ENCODE results near the gene ZNF318. TPM values are rescaled to one million over a fixed set of nuclear protein-coding genes. Genes with fewer than 3 reads are reported as not detected.

ZNF318 gene
- total RNA-seq, 6 experiments from 2014 or later = 11.1 to 13.3 (median 11.8) TPM

DNA sequence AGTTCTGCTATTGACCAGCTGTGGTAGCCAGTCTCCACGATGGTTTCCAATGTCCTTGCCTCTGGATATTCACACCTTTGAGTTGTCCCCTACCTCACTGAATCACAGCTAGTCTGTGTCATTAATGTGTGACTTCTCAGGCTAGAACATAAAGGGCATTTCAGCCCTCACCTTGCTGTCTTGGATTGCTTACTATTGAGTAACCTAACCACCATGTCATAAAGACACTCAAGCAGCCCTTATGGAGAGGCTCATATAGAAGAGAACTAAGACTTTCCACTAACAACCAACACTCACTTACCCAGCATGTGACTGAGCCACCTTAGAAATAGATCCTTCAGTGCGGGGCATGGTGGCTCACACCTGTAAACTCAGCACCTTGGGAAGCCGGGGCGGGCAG lies 38.8 kb upstream of the ZNF318 start:
- DNase-seq = no peak
- TF ChIP-seq, protein P1, sequence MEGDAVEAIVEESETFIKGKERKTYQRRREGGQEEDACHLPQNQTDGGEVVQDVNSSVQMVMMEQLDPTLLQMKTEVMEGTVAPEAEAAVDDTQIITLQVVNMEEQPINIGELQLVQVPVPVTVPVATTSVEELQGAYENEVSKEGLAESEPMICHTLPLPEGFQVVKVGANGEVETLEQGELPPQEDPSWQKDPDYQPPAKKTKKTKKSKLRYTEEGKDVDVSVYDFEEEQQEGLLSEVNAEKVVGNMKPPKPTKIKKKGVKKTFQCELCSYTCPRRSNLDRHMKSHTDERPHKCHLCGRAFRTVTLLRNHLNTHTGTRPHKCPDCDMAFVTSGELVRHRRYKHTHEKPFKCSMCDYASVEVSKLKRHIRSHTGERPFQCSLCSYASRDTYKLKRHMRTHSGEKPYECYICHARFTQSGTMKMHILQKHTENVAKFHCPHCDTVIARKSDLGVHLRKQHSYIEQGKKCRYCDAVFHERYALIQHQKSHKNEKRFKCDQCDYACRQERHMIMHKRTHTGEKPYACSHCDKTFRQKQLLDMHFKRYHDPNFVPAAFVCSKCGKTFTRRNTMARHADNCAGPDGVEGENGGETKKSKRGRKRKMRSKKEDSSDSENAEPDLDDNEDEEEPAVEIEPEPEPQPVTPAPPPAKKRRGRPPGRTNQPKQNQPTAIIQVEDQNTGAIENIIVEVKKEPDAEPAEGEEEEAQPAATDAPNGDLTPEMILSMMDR (IDR thresholded peaks at IDR 0.05) = no peak
- H3K9me3 Mint-ChIP-seq = peaks cover 4% of the 10 kb centered on the region; the same call in 1 of the 2 replicates
- no peak overlapping the region for H3K27ac Mint-ChIP-seq
- H3K4me1 Mint-ChIP-seq (ENCODE audit: low read depth) = peaks cover 11% of the 10 kb centered on the region
- no peaks in the 10 kb centered on the region for H3K36me3 Mint-ChIP-seq (ENCODE audit: low read depth)
- peaks cover 14% of the 10 kb centered on the region for H3K27me3 Mint-ChIP-seq (ENCODE audit: insufficient read depth)
- no peak overlapping the region for H3K4me3 Mint-ChIP-seq

DNA sequence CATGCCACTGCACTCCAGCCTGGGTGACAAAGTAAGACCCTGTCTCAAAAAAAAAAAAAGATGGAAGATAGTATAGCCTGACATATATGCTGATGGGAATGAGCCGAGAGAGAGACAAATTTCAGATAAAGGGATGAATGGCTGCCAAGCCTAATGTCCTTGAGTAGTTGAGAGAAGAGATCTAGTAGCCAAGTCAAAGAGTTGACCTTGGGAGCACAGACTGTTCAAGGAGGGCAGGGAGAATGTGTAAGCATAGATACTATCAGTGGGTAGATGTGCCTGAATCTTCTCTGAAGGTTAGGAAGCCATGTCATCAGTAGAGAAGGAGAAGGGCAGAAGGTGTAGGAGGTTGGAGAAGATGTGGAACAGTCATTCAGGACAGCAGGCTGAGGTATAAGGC lies 37.8 kb upstream of the ZNF318 start:
- DNase-seq = no peak
- H3K9me3 Mint-ChIP-seq = peaks cover 4% of the 10 kb centered on the region; the same call in 1 of the 2 replicates
- H3K27me3 Mint-ChIP-seq (ENCODE audit: insufficient read depth) = peaks cover 18% of the 10 kb centered on the region
- H3K4me3 Mint-ChIP-seq = no peak overlapping the region
- H3K4me1 Mint-ChIP-seq (ENCODE audit: low read depth) = peaks cover 11% of the 10 kb centered on the region
- H3K27ac Mint-ChIP-seq = no peak overlapping the region
- H3K36me3 Mint-ChIP-seq (ENCODE audit: low read depth) = no peaks in the 10 kb centered on the region
- TF ChIP-seq, protein P1 (IDR thresholded peaks at IDR 0.05) = no peak

DNA sequence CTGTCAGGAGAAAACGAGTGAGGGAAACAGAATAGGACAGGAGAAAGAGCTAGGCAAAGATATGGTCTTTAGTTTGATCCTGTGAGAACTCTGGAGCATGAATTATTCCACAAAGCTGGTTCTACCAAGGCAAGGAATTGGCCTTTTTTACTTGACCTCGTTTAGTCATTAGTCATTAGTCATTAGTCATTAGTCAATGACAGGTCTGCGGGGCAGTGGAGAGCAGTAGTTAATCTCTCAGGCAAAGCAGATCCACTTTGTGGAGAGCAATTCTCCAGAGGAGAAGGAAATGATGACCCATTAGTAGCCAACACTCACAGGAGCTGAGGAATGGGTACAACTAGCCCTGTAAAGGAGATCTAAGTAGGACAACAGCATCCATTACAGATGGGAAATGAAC lies 35.9 kb upstream of the ZNF318 start:
- Mint-ChIP-seq H3K4me3 (no peak overlapping the region), H3K4me1 (ENCODE audit: low read depth) (peaks cover 11% of the 10 kb centered on the region), H3K9me3 (peaks cover 4% of the 10 kb centered on the region; the same call in 1 of the 2 replicates), H3K27me3 (ENCODE audit: insufficient read depth) (peaks cover 26% of the 10 kb centered on the region), H3K36me3 (ENCODE audit: low read depth) (no peaks in the 10 kb centered on the region), H3K27ac (no peak overlapping the region)
- TF ChIP-seq, protein P1 (IDR thresholded peaks at IDR 0.05) = no peak
- DNase-seq = peak; percentile 29

DNA sequence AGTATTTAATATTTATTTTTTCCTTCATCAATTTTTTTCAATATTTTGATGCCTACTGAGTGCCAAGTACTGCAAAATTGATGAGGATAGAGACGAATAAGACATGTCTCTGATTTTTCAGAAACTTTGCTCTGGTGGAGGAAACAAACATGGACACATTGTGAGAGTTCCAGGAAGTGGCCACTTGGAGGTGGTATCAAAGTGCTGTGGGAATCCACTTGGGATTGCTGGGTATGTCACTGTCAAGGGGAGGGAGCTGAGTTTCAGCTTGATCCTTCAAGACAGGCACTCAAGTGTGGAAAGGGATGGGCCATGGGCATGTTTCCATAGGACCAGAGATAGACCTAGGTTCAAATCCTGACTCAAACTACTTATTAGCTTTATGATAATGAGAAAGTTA lies 33.4 kb upstream of the ZNF318 start:
- Mint-ChIP-seq H3K27me3 (ENCODE audit: insufficient read depth) (peaks cover 27% of the 10 kb centered on the region), H3K9me3 (no peaks in the 10 kb centered on the region; the same call in 1 of the 2 replicates), H3K4me3 (no peak overlapping the region), H3K4me1 (ENCODE audit: low read depth) (peaks cover 11% of the 10 kb centered on the region), H3K27ac (no peak overlapping the region), H3K36me3 (ENCODE audit: low read depth) (no peaks in the 10 kb centered on the region)
- DNase-seq = peak; percentile 16
- TF ChIP-seq, protein P1 (IDR thresholded peaks at IDR 0.05) = 0 out of 2 replicates have a peak, but pooled peaks have one; percentile 20

DNA sequence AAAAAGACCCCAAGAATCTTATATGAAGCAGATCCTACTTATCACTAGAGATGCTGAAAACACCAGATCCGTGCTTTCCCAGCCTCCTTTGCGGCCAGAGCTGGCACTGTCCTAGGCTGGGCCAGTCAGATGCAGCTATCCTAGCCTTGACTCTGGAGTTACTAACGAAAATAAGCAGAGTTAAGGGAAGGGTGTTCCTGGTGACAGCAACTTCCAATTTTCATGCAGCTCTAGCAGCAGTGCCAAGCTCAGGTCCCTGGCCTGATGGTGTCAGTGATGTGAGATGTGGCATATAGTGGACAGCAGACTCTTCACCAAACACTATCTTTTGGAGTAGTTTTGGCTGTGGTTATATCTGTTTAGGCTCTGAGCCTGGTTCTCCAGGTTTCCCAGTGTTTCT lies 32.3 kb upstream of the ZNF318 start:
- Mint-ChIP-seq H3K36me3 (ENCODE audit: low read depth) (no peaks in the 10 kb centered on the region), H3K27me3 (ENCODE audit: insufficient read depth) (peaks cover 26% of the 10 kb centered on the region), H3K9me3 (no peaks in the 10 kb centered on the region), H3K4me1 (ENCODE audit: low read depth) (peaks cover 11% of the 10 kb centered on the region), H3K27ac (no peak overlapping the region), H3K4me3 (no peak overlapping the region)
- TF ChIP-seq, protein P1 (IDR thresholded peaks at IDR 0.05) = no peak
- DNase-seq = no peak
